ENCODE data around the gene RALGPS1. TPM values are rescaled to one million over a fixed set of nuclear protein-coding genes. Genes with fewer than 3 reads are reported as not detected.

RALGPS1 gene
- total RNA-seq, 2 experiments from 2014 or later, result 1.5 to 1.7 TPM

DNA sequence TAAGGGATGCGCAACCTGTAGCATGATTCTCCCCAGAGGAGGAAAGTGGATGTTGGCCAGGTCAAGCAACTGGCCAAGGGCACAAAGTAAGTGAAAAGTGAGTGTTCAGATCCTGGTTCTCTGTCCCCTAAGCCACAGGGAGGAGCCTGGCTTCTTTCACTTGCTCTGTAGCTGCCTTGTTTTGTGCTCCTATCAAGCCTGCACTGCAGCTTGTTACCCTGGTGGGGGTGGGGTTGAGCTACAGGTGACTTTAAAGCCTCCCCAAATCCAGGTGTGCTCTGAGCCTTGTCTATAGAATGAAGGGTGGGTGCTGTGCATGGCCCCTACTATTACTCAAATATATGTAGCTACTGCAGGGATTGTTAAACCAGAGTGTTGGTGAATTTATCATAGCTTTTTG, 32.9 kb downstream of the RALGPS1 start:
- ChIA-PET POLR2A (no interaction called here), CTCF (interaction anchor here (0.9 to 1.5 kb wide), 2 partner anchors 10 to 27 kb away, joined by 3 read pairs; no protein-coding TSS in a partner anchor)

DNA sequence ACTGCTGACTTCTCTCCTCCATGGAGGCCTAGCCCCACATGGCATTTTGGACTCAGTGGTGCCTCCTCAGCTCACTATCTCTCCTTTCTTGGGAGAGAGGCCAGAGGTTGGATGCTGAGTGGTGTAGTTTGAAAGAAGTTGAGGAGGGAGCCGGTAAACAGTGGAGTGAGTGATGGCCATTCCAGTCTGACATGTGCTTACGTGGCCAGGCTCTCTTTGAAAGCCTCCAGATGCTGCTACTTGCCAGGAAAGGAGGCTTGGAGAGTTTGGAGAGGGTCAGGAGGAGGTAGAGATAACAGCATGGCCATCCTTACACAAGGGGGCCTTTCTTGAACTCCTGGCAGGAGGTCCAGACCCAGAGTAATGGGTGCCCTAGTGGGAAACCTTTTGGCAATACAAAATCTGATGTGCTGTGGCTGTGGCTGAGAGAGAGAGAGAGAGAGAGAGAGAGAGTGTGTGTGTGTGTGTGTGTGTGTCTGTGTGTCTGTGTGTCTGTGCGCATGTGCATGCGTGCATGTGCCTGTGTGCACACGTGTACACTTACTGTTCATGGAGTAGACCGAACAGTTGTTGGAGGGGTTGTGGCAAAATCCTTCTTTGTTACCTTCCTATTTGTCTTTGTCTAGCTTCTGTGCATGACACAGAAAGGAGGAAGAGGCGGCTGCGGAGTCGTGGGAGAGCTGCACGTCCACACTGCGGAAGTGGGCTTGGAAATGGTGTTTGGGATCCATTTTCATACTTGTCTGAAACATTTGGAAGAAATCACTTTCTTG, 37.8 kb downstream of the RALGPS1 start:
- ChIA-PET POLR2A (no interaction called here), CTCF (no interaction called here)

DNA sequence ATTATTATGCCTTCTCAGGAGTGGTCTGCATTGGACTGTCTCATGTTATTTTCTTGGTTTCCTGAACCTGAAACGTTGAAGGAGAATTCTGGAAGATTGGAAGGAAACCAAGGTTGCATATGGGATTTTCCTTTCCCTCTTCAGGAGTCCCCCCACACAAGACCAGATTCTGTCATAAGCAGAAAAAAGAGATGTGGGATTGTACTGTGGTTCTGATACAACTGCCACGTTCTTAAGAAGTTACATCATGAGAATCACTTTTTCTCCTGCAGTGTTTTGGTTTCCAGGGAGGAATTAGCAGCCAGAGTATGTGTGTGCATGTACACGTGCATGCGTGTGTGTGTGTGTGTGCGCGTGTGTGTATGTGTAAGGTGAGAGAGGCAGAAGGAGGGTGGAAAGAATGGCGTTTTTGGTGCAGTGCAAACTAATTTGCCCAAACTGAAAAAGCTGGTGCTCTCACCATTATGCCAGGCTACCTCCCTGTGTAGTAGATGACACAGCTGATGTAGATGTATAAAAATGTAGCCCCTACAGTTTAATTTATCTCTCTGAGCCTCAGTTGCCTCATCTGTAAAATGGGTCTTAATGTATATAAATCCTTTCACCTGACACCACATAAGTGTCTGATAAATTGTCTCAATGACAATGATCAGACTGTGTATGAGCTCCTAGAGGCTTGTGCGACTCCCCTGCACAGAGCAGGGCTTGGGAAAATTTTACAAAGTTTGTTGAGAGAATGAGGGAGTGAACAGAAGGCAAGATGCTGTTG, 38.6 kb downstream of the RALGPS1 start:
- CTCF ChIA-PET, result interaction anchor here (0.7 to 1.1 kb wide), 2 partner anchors 13 to 918 kb away, joined by 3 read pairs; no protein-coding TSS in a partner anchor

DNA sequence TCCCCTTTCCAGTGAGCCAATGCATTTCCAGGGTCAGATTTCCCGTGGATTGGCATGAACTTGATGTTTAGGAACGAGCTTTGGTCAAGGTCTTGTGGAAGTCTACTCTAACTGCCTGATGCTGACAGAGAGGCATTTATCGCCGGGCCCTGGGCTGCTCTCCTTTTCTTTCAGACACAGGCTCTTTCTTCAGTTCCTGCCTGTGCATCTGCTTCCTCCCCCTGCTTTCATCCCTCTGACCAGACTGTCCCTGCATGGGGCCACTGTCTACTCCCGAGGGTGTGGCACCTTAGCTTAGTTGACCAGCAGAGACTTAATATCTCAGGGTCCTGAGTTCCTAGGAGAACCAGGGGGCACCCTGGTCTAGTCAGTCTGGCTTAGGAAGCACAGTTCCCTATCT, 41.2 kb downstream of the RALGPS1 start:
- ChIA-PET POLR2A (no interaction called here), CTCF (no interaction called here)

More for the DNA sequence above, 38.6 kb downstream of the RALGPS1 start:
- POLR2A ChIA-PET, result no interaction called here

DNA sequence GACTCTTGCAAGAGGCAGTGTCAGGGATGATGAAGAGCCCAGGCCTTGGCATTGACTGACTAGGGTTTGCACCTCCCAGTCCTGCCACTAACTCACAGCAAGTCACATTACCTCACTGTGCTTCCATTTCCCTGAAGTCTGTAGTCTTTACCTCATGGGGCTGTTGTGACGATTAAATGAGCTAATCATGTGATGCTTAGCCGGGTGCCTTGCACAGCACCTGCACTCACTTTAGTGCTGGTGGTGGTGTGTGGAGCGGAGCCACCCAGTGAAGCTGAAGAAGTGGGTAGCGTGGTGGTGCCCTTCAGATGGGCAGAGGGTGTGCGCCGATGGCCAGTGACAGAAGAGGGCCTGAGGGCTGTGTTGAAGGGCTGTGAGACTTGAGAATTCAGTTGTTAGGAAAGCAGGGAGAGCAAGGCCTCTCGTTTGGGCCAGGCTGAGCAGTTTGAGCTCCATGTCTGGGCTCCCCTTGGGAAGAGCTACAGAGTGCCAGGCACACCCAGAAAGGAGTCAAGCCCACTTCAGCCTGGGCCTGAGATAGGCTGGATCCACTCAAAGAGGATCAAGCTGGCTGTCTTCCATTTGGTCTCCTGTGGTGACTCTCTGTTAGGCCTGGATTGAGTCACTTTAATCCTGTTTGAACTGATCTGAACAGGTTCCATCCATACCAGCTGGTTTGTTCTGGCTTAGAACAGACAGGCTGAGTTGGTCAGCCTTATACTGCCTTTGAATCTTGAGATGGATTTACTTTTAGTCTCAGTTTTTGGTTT, 42.5 kb downstream of the RALGPS1 start:
- ChIA-PET CTCF (no interaction called here), POLR2A (no interaction called here)

DNA sequence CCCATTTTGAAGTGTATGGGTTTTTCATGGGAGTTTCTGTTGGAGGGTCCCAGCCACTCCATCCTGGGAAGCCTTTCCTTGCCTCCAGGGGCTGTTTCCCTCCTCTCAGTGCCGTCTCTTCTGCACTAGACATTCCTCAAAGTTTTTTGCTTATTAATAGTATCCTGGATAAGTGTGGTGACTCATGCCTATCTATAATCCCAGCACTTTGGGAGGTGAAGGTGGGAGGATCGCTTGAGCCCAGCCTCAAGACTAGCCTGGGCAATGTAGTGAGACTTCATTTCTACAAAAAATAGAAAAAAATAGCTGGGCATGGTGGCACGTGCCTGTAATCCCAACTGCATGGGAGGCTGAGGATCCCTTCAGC, 43.1 kb downstream of the RALGPS1 start:
- ChIA-PET POLR2A (no interaction called here), CTCF (interaction anchor here (1.0 kb wide), 1 partner anchor 13 kb away, joined by 4 read pairs; no protein-coding TSS in a partner anchor)

DNA sequence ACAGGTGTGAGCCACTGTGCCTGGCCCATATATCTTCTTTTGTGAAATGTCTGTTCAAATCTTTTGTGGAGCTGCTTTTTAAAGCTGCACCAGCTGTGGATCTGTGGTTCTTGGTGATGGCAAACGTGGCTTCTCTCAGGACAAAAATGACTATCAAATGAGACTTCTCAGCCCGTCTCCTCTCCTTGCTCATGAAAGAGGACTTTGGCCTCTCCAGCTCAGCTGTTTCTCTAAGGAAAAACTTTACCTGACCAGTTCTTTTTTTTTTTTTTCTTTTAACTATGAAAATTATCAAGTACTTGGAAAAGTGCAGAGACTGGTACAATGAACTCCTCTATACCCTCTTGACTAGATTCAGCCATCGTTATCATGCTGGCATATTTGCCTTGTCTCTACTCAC, 44.8 kb downstream of the RALGPS1 start:
- POLR2A ChIA-PET, result no interaction called here
- CTCF ChIA-PET, result no interaction called here

DNA sequence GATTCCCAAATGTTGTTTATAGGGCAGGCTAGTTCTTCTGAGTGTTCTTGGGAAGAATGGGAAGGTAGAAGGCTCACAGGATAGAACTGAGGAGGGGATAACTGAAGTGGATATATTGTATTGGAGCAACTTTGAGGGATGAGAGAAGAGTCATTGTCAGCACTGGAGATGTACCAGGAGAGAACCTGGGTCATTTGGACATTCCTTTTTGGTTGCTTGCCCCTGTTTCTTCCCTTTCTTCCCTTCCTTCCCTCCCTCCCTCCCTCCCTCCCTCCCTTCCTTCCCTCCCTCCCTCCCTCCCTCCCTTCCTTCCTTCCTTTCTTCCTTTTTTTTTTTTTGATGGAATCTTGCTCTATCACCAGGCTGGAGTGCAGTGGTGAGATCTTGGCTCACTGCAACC, 45.3 kb downstream of the RALGPS1 start:
- ChIA-PET CTCF (no interaction called here), POLR2A (no interaction called here)

DNA sequence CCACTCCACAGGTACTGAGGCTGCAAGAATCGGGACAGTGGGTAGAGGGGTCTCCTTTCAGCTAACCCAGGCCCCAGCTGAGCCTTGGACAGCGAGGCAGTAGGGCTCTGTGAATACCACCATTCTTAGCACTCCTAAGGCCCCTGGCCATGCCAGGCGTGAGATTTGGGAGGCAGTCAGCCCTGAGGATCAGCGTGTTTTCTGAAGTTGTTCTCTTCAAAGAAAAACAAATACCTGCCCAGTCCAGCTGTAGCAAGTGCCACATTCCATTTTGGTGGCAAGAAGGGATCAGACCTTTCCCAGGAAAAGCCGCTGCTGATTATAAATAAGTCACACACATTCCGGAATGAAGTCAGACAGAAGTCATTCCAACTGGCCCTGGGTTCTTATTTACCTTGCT, 47.8 kb downstream of the RALGPS1 start:
- CTCF ChIA-PET, result interaction anchor here (0.7 kb wide), 1 partner anchor 22 kb away, joined by 3 read pairs; no protein-coding TSS in a partner anchor
- POLR2A ChIA-PET, result no interaction called here

DNA sequence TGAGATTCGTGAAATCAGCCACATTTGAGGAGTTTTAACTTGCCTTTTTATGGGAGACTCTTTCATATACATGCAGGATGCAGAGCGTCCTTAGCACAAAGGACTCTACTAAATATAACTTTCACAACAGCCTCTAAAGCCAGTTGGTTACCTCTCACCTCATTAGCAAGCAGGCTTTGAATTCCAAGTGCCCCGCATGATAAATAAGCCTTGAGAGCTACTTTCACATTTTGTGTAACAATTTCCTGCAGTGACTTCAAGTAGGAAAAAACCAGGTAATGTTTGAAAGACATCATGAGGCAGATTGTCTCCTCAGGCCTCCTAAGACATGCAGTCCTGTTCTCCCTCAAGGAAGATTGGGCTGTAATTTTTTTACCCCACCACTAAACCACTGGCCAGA, 50.5 kb downstream of the RALGPS1 start:
- ChIA-PET POLR2A (no interaction called here), CTCF (interaction anchor here (1.0 to 1.6 kb wide), 6 partner anchors 11 to 237 kb away, joined by 3 to 6 read pairs (median 4); no protein-coding TSS in a partner anchor)

DNA sequence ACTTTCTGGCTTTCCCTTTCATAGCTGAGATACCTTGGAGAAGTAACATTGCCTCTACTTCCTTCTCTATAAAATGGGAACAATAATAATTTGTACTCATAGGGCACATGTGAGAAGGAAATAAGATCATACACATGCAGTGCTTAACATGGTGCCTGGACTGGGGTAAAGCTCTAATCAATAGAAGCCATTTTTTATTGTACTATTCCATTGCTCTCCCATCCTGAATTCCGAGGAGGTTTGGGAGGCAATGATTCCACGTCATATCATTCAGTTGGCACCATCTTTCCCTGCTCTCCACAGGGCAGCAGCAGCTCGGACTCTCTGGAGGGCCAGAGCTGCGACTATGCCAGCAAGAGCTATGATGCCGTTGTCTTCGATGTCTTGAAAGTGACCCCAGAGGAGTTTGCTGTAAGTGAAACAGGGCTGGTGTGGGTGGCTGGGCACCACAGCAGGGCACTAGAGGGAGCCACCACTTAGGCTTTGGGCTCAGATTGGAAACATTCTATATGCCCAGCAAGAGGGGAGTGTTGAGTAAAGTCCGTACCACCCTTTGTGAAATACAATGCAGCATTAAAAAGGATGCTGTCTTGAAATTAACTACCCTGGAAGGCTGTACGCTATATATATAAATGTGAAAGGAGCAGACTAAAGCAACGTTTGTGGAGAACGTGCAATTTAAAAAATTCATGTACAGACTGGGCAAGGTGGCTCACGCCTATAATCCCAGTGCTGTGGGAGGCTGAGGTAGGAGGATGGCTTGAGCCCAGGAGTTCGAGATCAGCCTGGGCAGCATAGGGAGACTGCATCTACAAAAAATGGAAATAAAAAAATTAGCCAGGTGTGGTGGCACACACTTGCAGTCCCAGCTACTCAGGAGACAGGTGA, 51.2 kb downstream of the RALGPS1 start:
- ChIA-PET POLR2A (no interaction called here), CTCF (interaction anchor here (1.0 to 1.6 kb wide), 6 partner anchors 11 to 235 kb away, joined by 3 to 6 read pairs (median 4); no protein-coding TSS in a partner anchor)

DNA sequence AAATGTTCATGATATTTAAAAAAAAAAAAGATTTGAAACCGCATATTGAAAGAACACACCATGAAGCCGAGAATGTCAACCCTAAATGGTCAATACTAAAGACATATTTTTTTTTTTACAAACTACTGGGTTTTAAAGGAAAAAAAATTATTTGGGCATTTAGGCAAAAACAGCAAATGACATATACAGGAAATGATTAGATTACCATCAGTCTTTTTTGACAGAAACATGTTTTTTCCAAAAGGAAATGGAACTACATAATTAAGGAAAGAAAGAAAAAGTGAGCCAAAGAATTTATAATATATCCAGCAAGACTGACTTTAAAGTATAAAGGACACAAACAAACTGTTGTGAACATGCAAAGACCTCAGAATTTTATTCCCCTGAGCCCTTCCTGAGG, 56.7 kb downstream of the RALGPS1 start:
- ChIA-PET POLR2A (no interaction called here), CTCF (no interaction called here)

DNA sequence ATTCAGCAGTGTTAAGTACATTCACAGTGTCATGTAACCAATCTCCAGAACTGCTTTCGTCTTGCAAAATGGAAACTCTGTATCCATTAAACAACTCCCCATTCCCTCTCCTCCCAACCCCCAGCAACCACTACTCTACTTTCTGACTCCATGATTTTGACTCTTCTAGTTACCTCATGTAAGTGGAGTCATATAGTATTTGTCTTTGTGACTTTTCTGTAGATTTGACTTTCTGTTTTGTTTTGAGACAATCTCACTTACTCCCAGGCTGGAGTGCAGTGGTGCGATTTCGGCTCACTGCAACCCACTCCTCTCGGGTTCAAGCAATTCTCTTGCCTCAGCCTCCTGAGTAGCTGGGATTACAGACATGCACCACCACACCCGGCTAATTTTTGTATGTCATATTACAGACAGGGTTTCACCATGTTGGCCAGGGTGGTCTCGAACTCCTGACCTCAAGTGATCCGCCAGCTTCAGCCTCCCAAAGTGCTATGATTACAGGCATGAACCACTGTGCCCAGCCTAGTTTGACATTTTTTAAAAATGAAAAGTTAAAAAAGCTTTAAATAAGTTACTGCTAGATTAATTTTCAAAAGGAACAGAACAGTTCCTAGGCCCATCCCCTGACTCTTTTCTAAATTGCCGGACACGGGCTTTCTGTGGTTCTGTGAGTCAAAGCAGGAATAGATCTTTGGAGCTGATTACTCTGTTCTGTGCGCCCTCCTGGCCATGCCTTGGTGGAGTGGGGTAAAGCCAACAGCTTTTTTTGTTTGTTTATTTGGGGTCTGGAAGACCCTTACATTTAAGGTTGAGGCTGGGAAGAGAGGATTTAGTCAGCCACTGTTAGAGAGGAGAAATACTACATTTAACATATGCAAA, 59.3 kb downstream of the RALGPS1 start:
- POLR2A ChIA-PET, result no interaction called here
- CTCF ChIA-PET, result interaction anchor here (0.7 kb wide), 1 partner anchor 548 kb away, joined by 3 read pairs; no protein-coding TSS in a partner anchor

DNA sequence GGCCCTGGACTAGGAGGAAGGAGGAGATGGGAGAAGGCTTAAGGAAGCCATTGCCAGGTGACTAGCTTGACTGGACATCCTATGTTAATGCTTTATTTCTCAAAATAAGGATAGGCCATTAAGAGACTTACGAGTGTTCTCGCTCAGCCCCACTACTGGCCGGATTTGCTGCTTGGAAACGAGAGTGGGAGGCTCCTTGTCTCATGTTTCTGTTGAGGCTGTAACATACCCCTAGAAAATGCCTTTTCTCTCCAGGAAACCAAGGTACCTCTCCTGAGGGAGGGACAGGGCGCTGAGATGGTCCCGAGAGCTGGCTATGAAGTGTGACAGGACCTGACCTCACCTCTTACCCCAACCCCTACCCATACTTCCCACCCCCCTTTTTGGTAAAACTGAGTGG, 60.0 kb downstream of the RALGPS1 start:
- CTCF ChIA-PET, result interaction anchor here (0.7 kb wide), 1 partner anchor 547 kb away, joined by 3 read pairs; no protein-coding TSS in a partner anchor
- POLR2A ChIA-PET, result no interaction called here

DNA sequence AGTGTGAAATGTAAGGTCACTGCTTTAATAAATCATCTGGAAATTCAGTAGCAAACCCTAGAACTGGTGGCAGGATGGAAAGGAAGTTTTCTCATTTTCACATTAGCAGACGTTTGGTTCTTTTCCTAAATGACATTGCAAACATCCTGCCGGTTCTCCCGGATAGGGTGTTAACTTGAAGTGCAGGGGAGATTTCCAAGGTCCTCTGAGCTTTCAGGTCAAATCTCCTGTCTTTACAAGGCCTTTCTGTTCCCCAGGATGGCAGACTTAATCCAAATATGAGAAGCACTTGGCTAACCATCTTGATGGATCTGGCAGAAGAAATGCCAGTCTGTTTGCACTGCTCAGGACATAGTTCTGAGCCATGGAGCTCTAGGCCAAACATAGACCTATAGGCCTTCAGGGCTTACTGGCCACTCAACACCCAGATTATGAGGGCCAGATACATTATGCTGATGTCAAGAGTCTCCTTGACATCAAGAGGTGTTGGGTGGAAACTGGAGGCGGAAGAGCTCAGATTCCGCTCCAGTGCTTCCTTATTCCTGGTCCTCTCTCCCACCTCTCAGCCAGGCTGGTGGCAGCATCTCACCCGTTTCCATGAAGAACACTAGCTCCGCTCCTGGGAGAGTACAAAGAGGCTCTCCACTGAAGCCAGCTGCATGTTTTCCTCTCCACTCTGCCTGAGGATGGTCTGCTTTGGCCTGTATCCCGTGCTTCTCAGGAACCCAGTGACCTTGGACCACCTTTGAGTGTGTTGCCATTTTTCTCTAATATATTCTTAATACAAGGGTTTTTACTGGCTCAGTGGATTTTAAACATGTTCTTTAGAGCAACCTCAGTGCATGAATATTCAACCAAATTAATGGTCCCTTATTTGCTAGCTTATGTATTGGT, 61.0 kb downstream of the RALGPS1 start:
- ChIA-PET CTCF (no interaction called here), POLR2A (no interaction called here)

DNA sequence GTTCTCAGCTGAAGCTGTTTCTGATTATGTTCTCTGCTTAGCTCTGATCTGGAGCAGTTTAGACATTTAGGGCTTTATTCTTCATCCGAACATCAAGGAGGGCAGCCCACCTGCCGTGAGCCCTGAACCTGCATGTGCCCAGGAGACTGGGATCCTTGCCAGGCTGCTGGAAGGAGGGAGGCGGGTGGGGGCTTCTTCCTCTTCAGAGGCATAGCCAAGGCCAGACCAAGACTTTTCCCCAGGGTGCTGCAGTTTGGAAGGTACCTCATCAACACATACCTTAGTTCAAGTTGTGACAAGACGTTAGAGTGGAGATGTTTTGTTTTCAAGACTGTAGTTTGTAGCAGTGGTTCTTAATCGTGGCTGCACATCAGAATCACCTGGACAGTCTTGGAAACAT, 64.9 kb downstream of the RALGPS1 start:
- POLR2A ChIA-PET, result no interaction called here
- CTCF ChIA-PET, result no interaction called here

DNA sequence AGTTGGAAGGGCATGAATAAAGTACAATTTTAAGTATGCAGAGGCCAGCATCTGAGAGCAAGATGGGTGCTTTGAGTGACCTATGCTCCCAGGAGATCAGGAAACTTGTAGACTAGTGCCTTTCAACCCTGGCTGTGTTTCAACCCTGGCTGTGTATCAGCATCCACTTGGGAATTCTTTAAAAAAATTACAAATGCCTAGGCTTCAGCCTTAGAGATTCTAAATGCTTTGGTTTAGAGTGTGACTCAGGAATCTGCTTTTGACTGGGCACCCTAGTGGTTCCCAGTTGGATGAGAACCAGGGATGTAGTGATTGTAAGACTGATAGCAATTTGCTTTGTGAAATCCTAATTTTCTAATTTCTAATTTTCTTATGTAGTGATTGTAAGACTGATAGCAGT, 65.6 kb downstream of the RALGPS1 start:
- ChIA-PET POLR2A (no interaction called here), CTCF (no interaction called here)
